Ovary (tissue), 9 donors: Measurements from ENCODE around the gene FNBP1L. TPM values are rescaled to one million over a fixed set of nuclear protein-coding genes. Genes with fewer than 3 reads are reported as not detected.

Source experiments
- DNase-seq, 5 donors: peaks; one replicate each; pipeline ENCODE4 v3.0.0-alpha.2; 2019 to 2020
- H3K27ac ChIP-seq, 2 donors: fragments of 200-600 bp; one replicate each; pipeline versions ENCODE4 v1.5.1 to v1.8.0; 2019 to 2022
- H3K27me3 ChIP-seq: fragments of 200-600 bp; one replicate; pipeline ENCODE4 v1.8.0; 2022
- H3K36me3 ChIP-seq: fragments of 200-600 bp; sonication (generic); one replicate; pipeline ENCODE4 v1.5.1; 2019
- H3K4me1 ChIP-seq: one replicate; pipeline ENCODE4 v1.8.1; 2013; ENCODE audit warnings: mild to moderate bottlenecking, moderate library complexity; ENCODE audit not compliant: insufficient read depth
- H3K4me3 ChIP-seq: fragments of 200-600 bp; sonication (generic); one replicate; pipeline ENCODE4 v1.5.1; 2017
- H3K9me3 ChIP-seq, 2 donors: fragments of 200-600 bp in 1 of 2; sonication (generic) in 1 of 2; one replicate each; pipeline versions ENCODE4 v1.5.1 to v1.8.1; 2013 to 2019; ENCODE audit warnings: mild to moderate bottlenecking in 1 of 2, moderate library complexity in 1 of 2
- EP300 ChIP-seq: sonication (generic); formaldehyde crosslinking; IDR thresholded peaks from one replicate; pipeline ENCODE4 v1.6.1; 2017; ENCODE audit warnings: antibody characterized with exemption
- POLR2A ChIP-seq: fragments of 450-650 bp; IDR thresholded peaks from one replicate; pipeline ENCODE4 v1.6.1; 2017; ENCODE audit warnings: antibody characterized with exemption, mild to moderate bottlenecking, moderate library complexity
- WGBS, 3 donors: extraction: QIAGEN DNeasy Blood & Tissue Kit in 1 of 3; methylation state at CpG; one replicate each; pipeline versions ENCODE4 v1.1.5 to v1.1.7; 2013 to 2017; 5-methylcytosine and 5-hydroxymethylcytosine counted together
- intact Hi-C, 4 donors: fragments of 100-400 bp; cut with DNase I; formaldehyde crosslinking; loops; one replicate each; pipeline versions ENCODE4 v1.11.0 to v1.15.1; 2022 to 2023
- polyA plus RNA-seq, 2 donors: library from polyadenylated mRNA; stranded (reverse); fragments of 200-250 nt in 1 of 2; fragments of 350-450 nt in 1 of 2; fragmentation: Illumina TruSeq in 1 of 2; extraction: RNeasy Lipid Tissue Mini Kit (QIAGEN cat#74804) in 1 of 2; gene quantifications; one replicate each; pipeline ENCODE4 v1.2.3, GENCODE V29; 2013 to 2014
- total RNA-seq, 7 donors: library from RNA; depleted of rRNA in 2 of 7; stranded (reverse); fragments of >200 nt in 2 of 7; fragmentation: NEBNext Ultra II Directional in 3 of 7; extraction: Animal tissue kit (Norgen Biotek cat#: 25700) in 3 of 7; gene quantifications; one replicate each; pipeline versions ENCODE4 v1.1.0 to v1.2.4, GENCODE V29; 2016 to 2023
- TF ChIP-seq, protein P1 (sequence below), 3 donors: fragments of 450-650 bp in 2 of 3; fragments of 200-600 bp in 1 of 3; IDR thresholded peaks; one replicate each; pipeline versions ENCODE4 v1.5.1 to v1.8.0; 2016 to 2022; ENCODE audit warnings: antibody characterized with exemption in 3 of 3, mild to moderate bottlenecking in 1 of 3
- donor health status: DM: no; HTN: no; CAD: no; lungs with moderate emphysema.
- donor health status: DM: no; HTN: no; CAD: no.
- donor health status: Bipolar disorder and iron deficiency.
- donor health status: DM: yes; HTN: yes; CAD: no.
- donor health status: DM: no; HTN: no; CAD: no.
- donor health status: DM: yes; HTN: yes; CAD: no.

The FNBP1L gene
- total and polyA plus RNA-seq, 9 donors = 11.9 to 27.6 (median 18.4) TPM

DNA sequence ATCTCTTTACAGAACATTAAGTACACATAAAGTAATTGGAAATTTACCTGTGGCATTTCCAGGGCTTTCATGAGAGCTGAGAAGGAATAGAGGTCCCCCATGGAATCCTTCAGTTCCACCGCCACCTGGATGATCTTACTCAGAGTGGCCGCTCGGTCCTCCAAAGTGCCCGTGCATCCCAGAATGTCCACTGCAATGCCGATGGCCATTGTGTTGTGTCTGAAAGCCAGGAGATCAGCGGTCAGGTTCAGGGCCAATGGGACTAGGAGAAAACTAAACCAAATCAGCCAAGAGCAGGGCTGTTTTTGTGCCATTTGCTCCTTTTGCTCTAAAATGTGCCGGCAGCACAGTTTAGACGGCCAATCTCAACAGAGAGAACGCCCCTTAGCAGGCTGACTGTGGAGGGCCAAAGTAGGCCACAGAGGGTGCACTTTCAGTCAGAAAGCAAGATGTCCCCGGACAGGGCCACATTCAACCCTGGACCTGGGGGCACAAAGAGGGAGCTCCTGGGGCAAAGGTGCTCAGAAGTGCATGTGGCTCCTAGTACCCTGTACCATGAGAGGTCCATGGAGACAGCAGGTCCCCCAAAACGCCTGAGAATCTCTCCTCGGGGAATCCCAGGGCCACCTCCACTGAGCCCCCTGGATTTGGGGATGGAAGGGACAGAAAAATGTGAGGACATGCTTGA is 123.8 kb downstream of the FNBP1L start:
- no peaks in the 10 kb centered on the region for H3K36me3 ChIP-seq
- intact Hi-C loops = no loop called here

DNA sequence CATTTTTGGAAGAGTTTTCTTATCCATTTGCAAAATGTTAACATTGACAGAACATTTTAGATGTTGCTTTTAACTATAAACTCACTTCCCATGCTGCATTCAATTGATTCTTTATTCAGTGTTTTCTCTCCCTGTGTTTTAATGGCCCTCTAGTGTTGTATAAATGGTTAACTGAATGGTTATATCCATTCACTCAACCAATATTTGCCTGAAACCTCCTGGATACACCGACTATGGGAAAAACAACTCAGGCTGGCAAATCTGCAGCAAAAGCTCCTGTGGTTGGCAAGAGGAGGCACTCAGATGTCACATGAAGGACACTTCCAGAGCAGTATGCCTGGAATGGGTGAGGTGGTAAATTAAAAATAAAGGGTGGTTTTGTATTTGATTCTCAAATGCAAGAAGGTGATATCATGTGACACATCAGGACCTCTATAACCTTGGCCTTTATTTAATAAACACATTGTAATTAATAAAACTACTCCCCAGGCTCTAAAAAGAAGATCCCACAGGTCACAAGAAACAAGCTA is 126.1 kb downstream of the FNBP1L start:
- intact Hi-C loops = no loop called here
- Histone ChIP-seq H3K27me3 (no peaks in the 10 kb centered on the region), H3K27ac (no peak overlapping the region), H3K36me3 (no peaks in the 10 kb centered on the region), H3K4me1 (no peaks in the 10 kb centered on the region), H3K4me3 (no peak overlapping the region), H3K9me3 (no peaks in the 10 kb centered on the region)
- TF ChIP-seq, protein P1, sequence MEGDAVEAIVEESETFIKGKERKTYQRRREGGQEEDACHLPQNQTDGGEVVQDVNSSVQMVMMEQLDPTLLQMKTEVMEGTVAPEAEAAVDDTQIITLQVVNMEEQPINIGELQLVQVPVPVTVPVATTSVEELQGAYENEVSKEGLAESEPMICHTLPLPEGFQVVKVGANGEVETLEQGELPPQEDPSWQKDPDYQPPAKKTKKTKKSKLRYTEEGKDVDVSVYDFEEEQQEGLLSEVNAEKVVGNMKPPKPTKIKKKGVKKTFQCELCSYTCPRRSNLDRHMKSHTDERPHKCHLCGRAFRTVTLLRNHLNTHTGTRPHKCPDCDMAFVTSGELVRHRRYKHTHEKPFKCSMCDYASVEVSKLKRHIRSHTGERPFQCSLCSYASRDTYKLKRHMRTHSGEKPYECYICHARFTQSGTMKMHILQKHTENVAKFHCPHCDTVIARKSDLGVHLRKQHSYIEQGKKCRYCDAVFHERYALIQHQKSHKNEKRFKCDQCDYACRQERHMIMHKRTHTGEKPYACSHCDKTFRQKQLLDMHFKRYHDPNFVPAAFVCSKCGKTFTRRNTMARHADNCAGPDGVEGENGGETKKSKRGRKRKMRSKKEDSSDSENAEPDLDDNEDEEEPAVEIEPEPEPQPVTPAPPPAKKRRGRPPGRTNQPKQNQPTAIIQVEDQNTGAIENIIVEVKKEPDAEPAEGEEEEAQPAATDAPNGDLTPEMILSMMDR (IDR thresholded peaks at IDR 0.05) = no peak
- TF ChIP-seq POLR2A (no peak), EP300 (no peak)
- DNase-seq = no peak
- WGBS, 3 donors = 49 to 61% (median 53%) methylated on average over 1 of the region's 1 CpG

More for the DNA sequence above, 123.8 kb downstream of the FNBP1L start:
- H3K27ac ChIP-seq = no peak overlapping the region
- H3K9me3 ChIP-seq = no peaks in the 10 kb centered on the region
- TF ChIP-seq POLR2A (no peak), EP300 (no peak)
- TF ChIP-seq, protein P1 (IDR thresholded peaks at IDR 0.05) = no peak
- no peaks in the 10 kb centered on the region for H3K27me3 ChIP-seq
- no peaks in the 10 kb centered on the region for H3K4me1 ChIP-seq
- WGBS, 3 donors = 91 to 96% (median 96%) methylated on average over 12 of the region's 12 CpGs
- DNase-seq = no peak
- H3K4me3 ChIP-seq = no peak overlapping the region

DNA sequence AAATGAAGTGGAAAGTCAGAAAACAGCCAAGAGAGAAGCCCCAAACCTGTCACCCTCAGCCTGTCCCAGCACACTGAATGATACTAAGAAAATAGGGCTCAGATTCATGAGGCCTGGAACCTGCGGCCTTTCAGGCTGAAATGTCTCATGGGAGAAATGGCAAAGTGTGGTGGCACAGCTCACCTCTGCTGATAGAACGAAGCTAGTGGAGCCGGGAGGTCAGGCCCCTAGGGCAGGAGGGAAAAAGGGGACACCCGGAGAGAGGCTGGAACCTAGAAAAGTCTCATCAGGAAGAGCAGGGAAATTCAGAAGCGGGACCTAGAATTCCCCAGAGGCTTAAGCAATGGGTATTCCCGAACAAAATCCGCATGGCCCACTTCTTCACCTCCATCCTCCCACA is 126.6 kb downstream of the FNBP1L start:
- TF ChIP-seq EP300 (no peak), POLR2A (no peak)
- TF ChIP-seq, protein P1 (IDR thresholded peaks at IDR 0.05) = no peak
- no peak overlapping the region for H3K27ac ChIP-seq

DNA sequence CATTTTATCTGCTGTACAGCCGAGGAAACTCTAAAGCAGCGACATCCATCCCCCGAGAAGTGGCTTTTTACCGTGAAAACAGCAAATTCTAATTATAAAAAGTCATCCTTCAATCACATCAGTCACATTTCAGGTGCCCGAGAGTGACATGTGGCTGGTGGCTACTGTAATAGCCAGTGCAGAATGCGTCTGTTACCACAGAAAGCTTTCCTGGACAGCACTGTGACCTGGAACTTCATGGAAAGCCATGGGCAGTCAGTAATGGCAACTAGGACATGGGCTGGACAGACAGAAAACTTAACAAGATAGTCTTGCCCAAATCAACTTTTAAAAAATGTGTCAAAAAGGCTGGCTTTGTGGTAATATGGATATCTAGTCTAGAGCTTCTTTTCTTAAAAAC is 127.1 kb downstream of the FNBP1L start:
- 90 to 92% (median 91%) methylated on average over 6 of the region's 6 CpGs for WGBS, 3 donors
- Histone ChIP-seq H3K4me1 (peaks cover 4% of the 10 kb centered on the region), H3K9me3 (no peaks in the 10 kb centered on the region), H3K27me3 (no peaks in the 10 kb centered on the region), H3K36me3 (no peaks in the 10 kb centered on the region), H3K27ac (no peak overlapping the region), H3K4me3 (no peak overlapping the region)
- DNase-seq = no peak
- TF ChIP-seq POLR2A (no peak), EP300 (no peak)
- TF ChIP-seq, protein P1 (IDR thresholded peaks at IDR 0.05) = no peak
- intact Hi-C loops = no loop called here

More for the DNA sequence above, 126.6 kb downstream of the FNBP1L start:
- Histone ChIP-seq H3K9me3 (no peaks in the 10 kb centered on the region), H3K4me3 (no peak overlapping the region), H3K36me3 (no peaks in the 10 kb centered on the region), H3K4me1 (peaks cover under 1% of the 10 kb centered on the region), H3K27me3 (no peaks in the 10 kb centered on the region)
- DNase-seq = no peak
- 88 to 91% (median 89%) methylated on average over 7 of the region's 7 CpGs for WGBS, 3 donors
- intact Hi-C loops = no loop called here
